Measurements from ENCODE around the gene LAMA2. TPM values are rescaled to one million over a fixed set of nuclear protein-coding genes. Genes with fewer than 3 reads are reported as not detected.

LAMA2 gene
- polyA plus RNA-seq, 1 of the 3 experiments (the other 2 are of a cell fraction): 0.92 TPM

DNA sequence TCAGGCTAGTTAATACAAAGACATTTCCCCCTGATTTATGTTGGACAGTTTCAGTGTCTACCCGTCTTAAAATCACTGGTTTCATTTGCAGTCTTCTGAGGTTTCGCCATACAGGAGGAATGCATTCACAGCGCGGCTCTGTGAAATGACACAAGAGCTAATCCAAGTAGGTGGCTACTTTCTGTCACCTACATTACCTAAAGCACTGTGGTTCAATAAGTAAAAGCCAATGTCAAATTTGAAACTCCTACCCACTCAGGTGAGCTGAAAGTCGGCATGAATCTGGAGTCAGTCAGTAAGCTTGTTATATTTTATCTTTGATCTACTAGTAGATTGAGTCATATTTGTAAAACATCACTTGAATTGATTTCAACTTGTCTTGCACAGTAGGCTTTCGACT lies 370.8 kb downstream of the LAMA2 start:
- H3K4me2 ChIP-seq: no peak overlapping the region
- no peak for DNase-seq
- POLR2A ChIA-PET: no interaction called here
- CTCF ChIA-PET: interaction anchor here (1.0 to 2.4 kb wide), 7 partner anchors 11 to 531 kb away, joined by 3 to 8 read pairs (median 4); no protein-coding TSS in a partner anchor
- H3K36me3 ChIP-seq (replicated peaks in 1 of 2; ENCODE audit: control insufficient read depth in 1 of 2, insufficient read depth in 2 of 2, low read length in 1 of 2): no peaks in the 10 kb centered on the region
- H2AFZ ChIP-seq (ENCODE audit: low read depth): no peak overlapping the region
- TF ChIP-seq SIN3A (IDR thresholded peaks at IDR 0.05; ENCODE audit: borderline replicate concordance, low read depth, low read length): no peak
- TF ChIP-seq FOXJ3 (CRISPR knock-in tag; IDR thresholded peaks at IDR 0.05): no peak
- TF ChIP-seq TAF1 (IDR thresholded peaks at IDR 0.05; ENCODE audit: borderline replicate concordance, low read depth, low read length): no peak
- TF ChIP-seq, protein P1, sequence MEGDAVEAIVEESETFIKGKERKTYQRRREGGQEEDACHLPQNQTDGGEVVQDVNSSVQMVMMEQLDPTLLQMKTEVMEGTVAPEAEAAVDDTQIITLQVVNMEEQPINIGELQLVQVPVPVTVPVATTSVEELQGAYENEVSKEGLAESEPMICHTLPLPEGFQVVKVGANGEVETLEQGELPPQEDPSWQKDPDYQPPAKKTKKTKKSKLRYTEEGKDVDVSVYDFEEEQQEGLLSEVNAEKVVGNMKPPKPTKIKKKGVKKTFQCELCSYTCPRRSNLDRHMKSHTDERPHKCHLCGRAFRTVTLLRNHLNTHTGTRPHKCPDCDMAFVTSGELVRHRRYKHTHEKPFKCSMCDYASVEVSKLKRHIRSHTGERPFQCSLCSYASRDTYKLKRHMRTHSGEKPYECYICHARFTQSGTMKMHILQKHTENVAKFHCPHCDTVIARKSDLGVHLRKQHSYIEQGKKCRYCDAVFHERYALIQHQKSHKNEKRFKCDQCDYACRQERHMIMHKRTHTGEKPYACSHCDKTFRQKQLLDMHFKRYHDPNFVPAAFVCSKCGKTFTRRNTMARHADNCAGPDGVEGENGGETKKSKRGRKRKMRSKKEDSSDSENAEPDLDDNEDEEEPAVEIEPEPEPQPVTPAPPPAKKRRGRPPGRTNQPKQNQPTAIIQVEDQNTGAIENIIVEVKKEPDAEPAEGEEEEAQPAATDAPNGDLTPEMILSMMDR (IDR thresholded peaks at IDR 0.05): no peak
- TF ChIP-seq, protein P2, sequence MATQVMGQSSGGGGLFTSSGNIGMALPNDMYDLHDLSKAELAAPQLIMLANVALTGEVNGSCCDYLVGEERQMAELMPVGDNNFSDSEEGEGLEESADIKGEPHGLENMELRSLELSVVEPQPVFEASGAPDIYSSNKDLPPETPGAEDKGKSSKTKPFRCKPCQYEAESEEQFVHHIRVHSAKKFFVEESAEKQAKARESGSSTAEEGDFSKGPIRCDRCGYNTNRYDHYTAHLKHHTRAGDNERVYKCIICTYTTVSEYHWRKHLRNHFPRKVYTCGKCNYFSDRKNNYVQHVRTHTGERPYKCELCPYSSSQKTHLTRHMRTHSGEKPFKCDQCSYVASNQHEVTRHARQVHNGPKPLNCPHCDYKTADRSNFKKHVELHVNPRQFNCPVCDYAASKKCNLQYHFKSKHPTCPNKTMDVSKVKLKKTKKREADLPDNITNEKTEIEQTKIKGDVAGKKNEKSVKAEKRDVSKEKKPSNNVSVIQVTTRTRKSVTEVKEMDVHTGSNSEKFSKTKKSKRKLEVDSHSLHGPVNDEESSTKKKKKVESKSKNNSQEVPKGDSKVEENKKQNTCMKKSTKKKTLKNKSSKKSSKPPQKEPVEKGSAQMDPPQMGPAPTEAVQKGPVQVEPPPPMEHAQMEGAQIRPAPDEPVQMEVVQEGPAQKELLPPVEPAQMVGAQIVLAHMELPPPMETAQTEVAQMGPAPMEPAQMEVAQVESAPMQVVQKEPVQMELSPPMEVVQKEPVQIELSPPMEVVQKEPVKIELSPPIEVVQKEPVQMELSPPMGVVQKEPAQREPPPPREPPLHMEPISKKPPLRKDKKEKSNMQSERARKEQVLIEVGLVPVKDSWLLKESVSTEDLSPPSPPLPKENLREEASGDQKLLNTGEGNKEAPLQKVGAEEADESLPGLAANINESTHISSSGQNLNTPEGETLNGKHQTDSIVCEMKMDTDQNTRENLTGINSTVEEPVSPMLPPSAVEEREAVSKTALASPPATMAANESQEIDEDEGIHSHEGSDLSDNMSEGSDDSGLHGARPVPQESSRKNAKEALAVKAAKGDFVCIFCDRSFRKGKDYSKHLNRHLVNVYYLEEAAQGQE (IDR thresholded peaks at IDR 0.05; ENCODE audit: low read depth, low read length): no peak
- no peak for TF ChIP-seq RAD21 (IDR thresholded peaks at IDR 0.05; ENCODE audit: low read length)
- TF ChIP-seq, protein P3, sequence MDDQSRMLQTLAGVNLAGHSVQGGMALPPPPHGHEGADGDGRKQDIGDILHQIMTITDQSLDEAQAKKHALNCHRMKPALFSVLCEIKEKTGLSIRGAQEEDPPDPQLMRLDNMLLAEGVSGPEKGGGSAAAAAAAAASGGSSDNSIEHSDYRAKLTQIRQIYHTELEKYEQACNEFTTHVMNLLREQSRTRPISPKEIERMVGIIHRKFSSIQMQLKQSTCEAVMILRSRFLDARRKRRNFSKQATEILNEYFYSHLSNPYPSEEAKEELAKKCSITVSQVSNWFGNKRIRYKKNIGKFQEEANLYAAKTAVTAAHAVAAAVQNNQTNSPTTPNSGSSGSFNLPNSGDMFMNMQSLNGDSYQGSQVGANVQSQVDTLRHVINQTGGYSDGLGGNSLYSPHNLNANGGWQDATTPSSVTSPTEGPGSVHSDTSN (IDR thresholded peaks at IDR 0.05): no peak
- TF ChIP-seq NRF1 (IDR thresholded peaks at IDR 0.05; ENCODE audit: low read depth, low read length): no peak
- no peak for TF ChIP-seq MXI1 (IDR thresholded peaks at IDR 0.05; ENCODE audit: low read depth, low read length)
- no peak for TF ChIP-seq GABPA (IDR thresholded peaks at IDR 0.05; ENCODE audit: low read depth)
- no peak for TF ChIP-seq NFIC (IDR thresholded peaks at IDR 0.05; ENCODE audit: borderline replicate concordance)
- TF ChIP-seq, protein P4, sequence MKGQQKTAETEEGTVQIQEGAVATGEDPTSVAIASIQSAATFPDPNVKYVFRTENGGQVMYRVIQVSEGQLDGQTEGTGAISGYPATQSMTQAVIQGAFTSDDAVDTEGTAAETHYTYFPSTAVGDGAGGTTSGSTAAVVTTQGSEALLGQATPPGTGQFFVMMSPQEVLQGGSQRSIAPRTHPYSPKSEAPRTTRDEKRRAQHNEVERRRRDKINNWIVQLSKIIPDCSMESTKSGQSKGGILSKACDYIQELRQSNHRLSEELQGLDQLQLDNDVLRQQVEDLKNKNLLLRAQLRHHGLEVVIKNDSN (IDR thresholded peaks at IDR 0.05; ENCODE audit: borderline replicate concordance, low read depth): no peak
- TF ChIP-seq CHD2 (IDR thresholded peaks at IDR 0.05; ENCODE audit: low read length, partially characterized antibody): no peak
- TF ChIP-seq TCF12 (IDR thresholded peaks at IDR 0.05): no peak
- no peak for TF ChIP-seq TEAD4 (IDR thresholded peaks at IDR 0.05; ENCODE audit: borderline replicate concordance, insufficient read depth)
- TF ChIP-seq RFX5 (IDR thresholded peaks at IDR 0.05; ENCODE audit: low read length): no peak
- no peaks in the 10 kb centered on the region for H3K9me3 ChIP-seq
- no peaks in the 10 kb centered on the region for H3K79me2 ChIP-seq (ENCODE audit: insufficient read depth)
- no peak overlapping the region for H3K27ac ChIP-seq (ENCODE audit: low read depth in 2 of 2, low read length in 1 of 2)
- WGBS (ENCODE audit: low lambda C conversion rate): 46% methylated on average over 6 of the region's 6 CpGs
- H3K4me3 ChIP-seq (ENCODE audit: low read depth in 2 of 2, low read length in 1 of 2): no peak overlapping the region
- H3K27me3 ChIP-seq (ENCODE audit: insufficient read depth): peaks cover 5% of the 10 kb centered on the region; the same call in 1 of the 2 replicates
- no peaks in the 10 kb centered on the region for H4K20me1 ChIP-seq (ENCODE audit: insufficient read depth)
- no peaks in the 10 kb centered on the region for H3K9me2 ChIP-seq
- no peaks in the 10 kb centered on the region for H3F3A ChIP-seq (replicated peaks; ENCODE audit: insufficient read depth)
- no peak overlapping the region for H3K9ac ChIP-seq
- no peaks in the 10 kb centered on the region for H3K4me1 ChIP-seq (ENCODE audit: control insufficient read depth in 1 of 2, insufficient read depth in 2 of 2, low read depth in 1 of 2, low read length in 1 of 2)

Data from SK-N-SH (cell line).